Skeletal muscle tissue (tissue), 5 donors: Measurements from ENCODE around the gene ZNF446. TPM values are rescaled to one million over a fixed set of nuclear protein-coding genes. Genes with fewer than 3 reads are reported as not detected.
A peak's percentile ranks its signal among the peaks of the same experiment; 100 is the strongest.

ENCODE experiments used
- H3K27ac ChIP-seq: one replicate; pipeline ENCODE4 v1.7.0; 2013; ENCODE audit warnings: mild to moderate bottlenecking, low read depth, low read length, inconsistent platforms
- H3K27me3 ChIP-seq, 3 donors: one replicate each; pipeline ENCODE4 v1.7.0; 2013; ENCODE audit warnings: low read length in 3 of 3; ENCODE audit not compliant: control insufficient read depth in 3 of 3, insufficient read depth in 3 of 3
- H3K36me3 ChIP-seq, 3 donors: one replicate each; pipeline ENCODE4 v1.7.0; 2013; ENCODE audit warnings: low read length in 3 of 3; ENCODE audit not compliant: control insufficient read depth in 3 of 3, insufficient read depth in 3 of 3
- H3K4me1 ChIP-seq, 3 donors: one replicate each; pipeline ENCODE4 v1.7.0; 2013; ENCODE audit warnings: low read length in 3 of 3, mild to moderate bottlenecking in 3 of 3; ENCODE audit not compliant: control insufficient read depth in 3 of 3, insufficient read depth in 3 of 3
- H3K4me3 ChIP-seq, 3 donors: one replicate each; pipeline ENCODE4 v1.7.0; 2013; ENCODE audit warnings: low read length in 3 of 3
- H3K9ac ChIP-seq, 3 donors: one replicate each; pipeline ENCODE4 v1.7.0; 2013; ENCODE audit warnings: low read length in 3 of 3, mild to moderate bottlenecking in 3 of 3, moderate library complexity in 2 of 3, low read depth in 1 of 3
- H3K9me3 ChIP-seq, 3 donors: one replicate each; pipeline ENCODE4 v1.7.0; 2013; ENCODE audit warnings: low read length in 3 of 3; ENCODE audit not compliant: control insufficient read depth in 3 of 3
- small RNA-seq: library from RNA; depleted of rRNA; stranded (forward); fragments of <200 nt; gene quantifications from one replicate; pipeline ENCODE3, GENCODE V24; 2014
- total RNA-seq: library from RNA; depleted of rRNA; stranded (reverse); fragments of >200 nt; gene quantifications from one replicate; pipeline ENCODE4 v1.2.3, GENCODE V29; 2014
- donor health status: Osteomylitis.

The ZNF446 gene
- total RNA-seq, 1 donor from 2014 or later = 3.1 TPM

DNA sequence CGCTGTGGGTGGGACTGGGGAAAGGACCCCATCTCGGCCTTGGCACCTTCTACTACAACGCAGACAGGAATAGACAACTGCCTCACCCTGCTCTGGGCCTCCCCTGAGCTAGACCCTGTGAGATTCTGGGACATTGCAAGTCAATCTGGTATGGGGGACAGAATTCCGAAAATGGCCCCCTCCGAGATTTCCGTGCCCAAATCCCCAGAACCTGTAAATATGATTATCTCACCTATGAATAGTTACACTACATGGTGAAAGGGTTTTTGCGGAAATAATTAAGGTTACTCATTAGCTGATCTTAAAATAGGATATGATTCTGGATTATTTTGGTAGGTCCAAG lies 44.1 kb downstream of the ZNF446 start:
- peaks cover 35 to 51% (median 35%) of the 10 kb centered on the region in 3 donors for H3K4me1 ChIP-seq
- peak overlapping the region; percentile 93 to 97 (median 96) for H3K4me3 ChIP-seq
- H3K9ac ChIP-seq = peak overlapping the region; percentile 95 to 96 (median 95)
- H3K9me3 ChIP-seq = no peaks in the 10 kb centered on the region
- H3K27me3 ChIP-seq = no peaks in the 10 kb centered on the region
- H3K36me3 ChIP-seq = peaks cover 11 to 18% (median 17%) of the 10 kb centered on the region in 3 donors
- H3K27ac ChIP-seq = peak overlapping the region; percentile 94

DNA sequence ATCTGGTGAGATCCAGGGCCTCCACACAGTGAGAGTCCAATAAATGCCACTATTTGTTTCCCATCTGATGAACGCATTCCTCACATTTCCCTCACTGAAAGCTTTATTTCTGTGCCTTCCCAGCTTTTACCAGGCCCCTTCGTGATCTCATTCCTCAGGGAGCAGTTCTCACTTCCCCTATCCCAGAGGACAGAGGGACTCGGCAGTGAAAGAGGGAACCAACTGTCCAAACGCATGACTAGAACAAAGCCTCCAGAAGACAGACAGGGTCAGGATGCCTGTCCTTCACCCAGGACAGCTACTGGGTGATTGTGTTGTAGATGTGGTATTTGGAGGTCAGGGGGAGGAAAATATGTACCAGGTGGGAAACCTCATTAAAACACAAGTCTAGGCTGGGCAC lies 45.5 kb downstream of the ZNF446 start:
- Histone ChIP-seq H3K4me1 (peaks cover 24 to 39% (median 25%) of the 10 kb centered on the region in 3 donors), H3K27me3 (no peaks in the 10 kb centered on the region), H3K9me3 (no peaks in the 10 kb centered on the region), H3K27ac (no peak overlapping the region), H3K9ac (no peak overlapping the region), H3K36me3 (peaks cover 3 to 9% (median 8%) of the 10 kb centered on the region in 3 donors), H3K4me3 (no peak overlapping the region)

DNA sequence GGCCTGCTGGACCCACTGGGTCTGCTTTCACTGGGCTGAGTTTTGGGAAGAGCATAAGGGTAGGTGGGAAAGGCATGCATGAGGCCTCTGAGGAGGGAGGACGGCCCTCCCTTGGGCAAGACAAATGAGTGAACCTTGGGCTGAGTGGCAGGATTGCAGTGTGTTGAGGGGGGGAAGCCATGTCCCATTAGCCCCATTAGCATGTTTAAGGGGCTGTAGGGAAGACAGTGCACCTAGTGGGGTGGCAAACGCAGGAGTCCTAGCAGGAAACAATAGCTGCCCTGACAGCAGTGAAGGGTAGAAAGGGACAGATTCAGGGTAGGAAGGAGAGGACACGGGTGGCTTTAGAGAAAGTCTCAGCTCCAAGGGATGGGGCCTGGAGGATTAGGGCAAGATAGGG lies 46.6 kb downstream of the ZNF446 start:
- H3K27ac ChIP-seq = no peak overlapping the region

DNA sequence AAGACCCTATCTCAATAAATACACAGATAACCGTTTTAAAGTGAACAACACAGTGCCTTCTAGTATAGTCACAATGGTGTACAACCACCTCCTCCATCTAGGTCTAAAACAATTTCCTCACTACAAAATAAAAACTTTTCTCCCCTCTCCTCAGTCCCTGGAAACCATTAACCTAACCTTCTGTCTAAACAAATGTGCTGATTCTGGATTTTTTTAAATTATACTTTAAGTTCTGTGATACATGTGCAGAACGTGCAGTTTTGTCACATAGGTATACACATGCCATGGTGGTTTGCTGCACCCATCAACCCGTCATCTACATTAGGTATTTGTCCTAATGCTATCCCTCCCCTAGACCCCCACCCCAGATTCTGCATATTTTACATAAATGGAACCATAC lies 53.3 kb downstream of the ZNF446 start:
- Histone ChIP-seq H3K36me3 (no peaks in the 10 kb centered on the region), H3K9me3 (no peaks in the 10 kb centered on the region), H3K4me1 (no peaks in the 10 kb centered on the region), H3K9ac (no peak overlapping the region), H3K4me3 (no peak overlapping the region), H3K27me3 (peaks cover 5 to 11% (median 9%) of the 10 kb centered on the region in 3 donors), H3K27ac (no peak overlapping the region)

More for the DNA sequence above, 46.6 kb downstream of the ZNF446 start:
- peaks cover 19 to 29% (median 21%) of the 10 kb centered on the region in 3 donors for H3K4me1 ChIP-seq
- H3K9me3 ChIP-seq = no peaks in the 10 kb centered on the region
- H3K4me3 ChIP-seq = no peak overlapping the region
- peaks cover 0 to under 1% (median 0%) of the 10 kb centered on the region in 3 donors for H3K36me3 ChIP-seq
- no peaks in the 10 kb centered on the region for H3K27me3 ChIP-seq
- peak overlapping the region in 1 of 3 donors; percentile 8 for H3K9ac ChIP-seq

Small RNA genes lying within 50 kb of the gene (small RNA-seq; reads per million reads assigned to genes)
- gene RN7SL693P (not detected), gene RNU6-1337P (not detected)

Other genes starting within 250 kb of the ZNF446 start
- gene ZNF544, start 247.4 kb upstream of the ZNF446 start, total RNA-seq = 26.1 TPM
- gene ZNF8, start 197.4 kb upstream of the ZNF446 start, total RNA-seq = 6.3 TPM
- gene ERVK3-1, start 171.0 kb upstream of the ZNF446 start, total RNA-seq = 14.1 TPM
- 2.6 TPM for gene ZSCAN22, start 149.4 kb upstream of the ZNF446 start, total RNA-seq
- gene A1BG, start 122.9 kb upstream of the ZNF446 start, total RNA-seq = under 0.01 TPM
- 2.1 TPM for gene ZNF497, start 113.6 kb upstream of the ZNF446 start, total RNA-seq
- 0.52 TPM for gene ZNF837, start 95.3 kb upstream of the ZNF446 start, total RNA-seq
- 3,737 TPM for gene RPS5, start 89.1 kb upstream of the ZNF446 start, total RNA-seq
- gene RNF225, start 80.7 kb upstream of the ZNF446 start, total RNA-seq = not detected
- 8.4 TPM for gene ZNF584, start 67.7 kb upstream of the ZNF446 start, total RNA-seq
- gene ZNF132, start 36.2 kb upstream of the ZNF446 start, total RNA-seq = 9.9 TPM
- gene ZNF324B, start 24.7 kb upstream of the ZNF446 start, total RNA-seq = 5.7 TPM
- gene ZNF324, start 9.3 kb upstream of the ZNF446 start, total RNA-seq = 9.9 TPM
- gene SLC27A5, start 35.6 kb downstream of the ZNF446 start, total RNA-seq = 3.1 TPM
- gene ZBTB45, start 43.5 kb downstream of the ZNF446 start, total RNA-seq = 3.7 TPM
- gene TRIM28, start 67.7 kb downstream of the ZNF446 start, total RNA-seq = 277 TPM
- gene CHMP2A, start 78.8 kb downstream of the ZNF446 start, total RNA-seq = 68.9 TPM
- gene UBE2M, start 82.3 kb downstream of the ZNF446 start, total RNA-seq = 73.6 TPM
- gene MZF1, start 97.0 kb downstream of the ZNF446 start, total RNA-seq = 6.8 TPM